Measurements from ENCODE around the gene TRPV3.

Gene TRPV3

GRCh38 chr17:3545151-3545550, 12.5 kb downstream of the TRPV3 start (continued):
- TF ChIP-seq ZBTB10 (tag by site-specific recombination; IDR thresholded peaks at IDR 0.05) (no peak), ELK4 (IDR thresholded peaks at IDR 0.05; ENCODE audit: borderline replicate concordance, low read depth, low read length) (no peak), MYNN (tag by site-specific recombination; IDR thresholded peaks at IDR 0.05; ENCODE audit: borderline replicate concordance) (no peak), ZNF184 (tag by site-specific recombination; IDR thresholded peaks at IDR 0.05) (no peak), ZSCAN30 (tag by site-specific recombination; IDR thresholded peaks at IDR 0.05) (no peak)

- POLR2A ChIA-PET: no interaction called here
- H3K4me1 ChIP-seq (ENCODE audit: control insufficient read depth, insufficient read depth, low read length): no peaks in the 10 kb centered on the region
- CTCF ChIA-PET: no interaction called here
- no peaks in the 10 kb centered on the region for H3K36me3 ChIP-seq (ENCODE audit: control insufficient read depth in 2 of 2, insufficient read depth in 1 of 2, low read length in 2 of 2)
- H3K4me3 ChIP-seq (ENCODE audit: low read depth, low read length): no peak overlapping the region
- TF ChIP-seq ZNF701 (tag by site-specific recombination; IDR thresholded peaks at IDR 0.05) (no peak), ZEB2 (tag by site-specific recombination; IDR thresholded peaks at IDR 0.05) (no peak), ZNF473 (tag by site-specific recombination; IDR thresholded peaks at IDR 0.05) (no peak), KLF7 (tag by site-specific recombination; IDR thresholded peaks at IDR 0.05; ENCODE audit: borderline replicate concordance) (no peak)
- no peaks in the 10 kb centered on the region for H3K9me3 ChIP-seq (ENCODE audit: control insufficient read depth, insufficient read depth, low read depth, low read length)
- no peak overlapping the region for H3K27ac ChIP-seq (ENCODE audit: extremely low read depth, low read depth, low read length)
Observed at GRCh38 chr17:3544365-3544764, 13.2 kb downstream of the TRPV3 start.

GRCh38 chr17:3543453-3543852, 14.2 kb downstream of the TRPV3 start:
- POLR2A ChIA-PET: no interaction called here
- TF ChIP-seq ZNF830 (tag by site-specific recombination; IDR thresholded peaks at IDR 0.05; ENCODE audit: low read depth): no peak
- TF ChIP-seq ZNF404 (tag by site-specific recombination; IDR thresholded peaks at IDR 0.05): no peak
- no peak for TF ChIP-seq ZNF175 (tag by site-specific recombination; IDR thresholded peaks at IDR 0.05)
- TF ChIP-seq MZF1 (tag by site-specific recombination; IDR thresholded peaks at IDR 0.05; ENCODE audit: borderline replicate concordance): no peak
- TF ChIP-seq KLF8 (tag by site-specific recombination; IDR thresholded peaks at IDR 0.05): no peak
- no peak for TF ChIP-seq BCL6B (tag by site-specific recombination; IDR thresholded peaks at IDR 0.05)
- TF ChIP-seq RBAK (tag by site-specific recombination; IDR thresholded peaks at IDR 0.05): no peak
- no peak for TF ChIP-seq ZNF571 (tag by site-specific recombination; IDR thresholded peaks at IDR 0.05)

More at GRCh38 chr17:3543453-3543852, 14.2 kb downstream of the TRPV3 start:
- CTCF ChIA-PET: no interaction called here
- no peaks in the 10 kb centered on the region for H3K36me3 ChIP-seq (ENCODE audit: control insufficient read depth in 2 of 2, insufficient read depth in 1 of 2, low read length in 2 of 2)
- no peak overlapping the region for H3K4me3 ChIP-seq (ENCODE audit: low read depth, low read length)
- H3K27ac ChIP-seq (ENCODE audit: extremely low read depth, low read depth, low read length): no peak overlapping the region
- no peaks in the 10 kb centered on the region for H3K9me3 ChIP-seq (ENCODE audit: control insufficient read depth, insufficient read depth, low read depth, low read length)
- H3K4me1 ChIP-seq (ENCODE audit: control insufficient read depth, insufficient read depth, low read length): no peaks in the 10 kb centered on the region

Data from HEK293 (cell line).